ENCODE data around the gene MVP. TPM values are rescaled to one million over a fixed set of nuclear protein-coding genes. Genes with fewer than 3 reads are reported as not detected.
A peak's percentile ranks its signal among the peaks of the same experiment; 100 is the strongest.

The MVP gene
- total and polyA plus RNA-seq, 4 donors = 150 to 322 (median 253) TPM

GRCh38 chr16:29804455-29805231 lies 15.6 kb upstream of the MVP start:
- Histone ChIP-seq H3K27ac (ENCODE audit: low read depth in 1 of 2, low read length in 1 of 2) (peak overlapping the region; percentile 77 to 98), H3K9me3 (ENCODE audit: control insufficient read depth in 4 of 4, insufficient read depth in 3 of 4, low read length in 3 of 4) (no peaks in the 10 kb centered on the region), H3K4me1 (ENCODE audit: control insufficient read depth in 5 of 5, insufficient read depth in 5 of 5, low read length in 5 of 5) (peaks cover 5 to 36% (median 17%) of the 10 kb centered on the region in 5 donors), H3K9ac (ENCODE audit: insufficient read depth in 1 of 2, low read length in 2 of 2) (peak overlapping the region; percentile 63 to 94), H3K4me3 (peak overlapping the region; percentile 90), H3K36me3 (ENCODE audit: control insufficient read depth in 4 of 4, insufficient read depth in 4 of 4, low read length in 4 of 4) (peaks cover 0 to 25% (median 22%) of the 10 kb centered on the region in 4 donors), H3K27me3 (ENCODE audit: control insufficient read depth in 3 of 3, insufficient read depth in 3 of 3, low read length in 2 of 3) (no peaks in the 10 kb centered on the region)
- TF ChIP-seq, protein P1, sequence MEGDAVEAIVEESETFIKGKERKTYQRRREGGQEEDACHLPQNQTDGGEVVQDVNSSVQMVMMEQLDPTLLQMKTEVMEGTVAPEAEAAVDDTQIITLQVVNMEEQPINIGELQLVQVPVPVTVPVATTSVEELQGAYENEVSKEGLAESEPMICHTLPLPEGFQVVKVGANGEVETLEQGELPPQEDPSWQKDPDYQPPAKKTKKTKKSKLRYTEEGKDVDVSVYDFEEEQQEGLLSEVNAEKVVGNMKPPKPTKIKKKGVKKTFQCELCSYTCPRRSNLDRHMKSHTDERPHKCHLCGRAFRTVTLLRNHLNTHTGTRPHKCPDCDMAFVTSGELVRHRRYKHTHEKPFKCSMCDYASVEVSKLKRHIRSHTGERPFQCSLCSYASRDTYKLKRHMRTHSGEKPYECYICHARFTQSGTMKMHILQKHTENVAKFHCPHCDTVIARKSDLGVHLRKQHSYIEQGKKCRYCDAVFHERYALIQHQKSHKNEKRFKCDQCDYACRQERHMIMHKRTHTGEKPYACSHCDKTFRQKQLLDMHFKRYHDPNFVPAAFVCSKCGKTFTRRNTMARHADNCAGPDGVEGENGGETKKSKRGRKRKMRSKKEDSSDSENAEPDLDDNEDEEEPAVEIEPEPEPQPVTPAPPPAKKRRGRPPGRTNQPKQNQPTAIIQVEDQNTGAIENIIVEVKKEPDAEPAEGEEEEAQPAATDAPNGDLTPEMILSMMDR (IDR thresholded peaks at IDR 0.05; ENCODE audit: control extremely low read depth, extremely low read depth) = no peak
- 5 to 10% methylated on average over 26 of the region's 26 CpGs for WGBS, 2 donors
- DNase-seq = peak in 2 of 3 donors; percentile 40 to 56
- peak; percentile 1 for ATAC-seq (ENCODE audit: insufficient read depth, low FRiP score)

DNA sequence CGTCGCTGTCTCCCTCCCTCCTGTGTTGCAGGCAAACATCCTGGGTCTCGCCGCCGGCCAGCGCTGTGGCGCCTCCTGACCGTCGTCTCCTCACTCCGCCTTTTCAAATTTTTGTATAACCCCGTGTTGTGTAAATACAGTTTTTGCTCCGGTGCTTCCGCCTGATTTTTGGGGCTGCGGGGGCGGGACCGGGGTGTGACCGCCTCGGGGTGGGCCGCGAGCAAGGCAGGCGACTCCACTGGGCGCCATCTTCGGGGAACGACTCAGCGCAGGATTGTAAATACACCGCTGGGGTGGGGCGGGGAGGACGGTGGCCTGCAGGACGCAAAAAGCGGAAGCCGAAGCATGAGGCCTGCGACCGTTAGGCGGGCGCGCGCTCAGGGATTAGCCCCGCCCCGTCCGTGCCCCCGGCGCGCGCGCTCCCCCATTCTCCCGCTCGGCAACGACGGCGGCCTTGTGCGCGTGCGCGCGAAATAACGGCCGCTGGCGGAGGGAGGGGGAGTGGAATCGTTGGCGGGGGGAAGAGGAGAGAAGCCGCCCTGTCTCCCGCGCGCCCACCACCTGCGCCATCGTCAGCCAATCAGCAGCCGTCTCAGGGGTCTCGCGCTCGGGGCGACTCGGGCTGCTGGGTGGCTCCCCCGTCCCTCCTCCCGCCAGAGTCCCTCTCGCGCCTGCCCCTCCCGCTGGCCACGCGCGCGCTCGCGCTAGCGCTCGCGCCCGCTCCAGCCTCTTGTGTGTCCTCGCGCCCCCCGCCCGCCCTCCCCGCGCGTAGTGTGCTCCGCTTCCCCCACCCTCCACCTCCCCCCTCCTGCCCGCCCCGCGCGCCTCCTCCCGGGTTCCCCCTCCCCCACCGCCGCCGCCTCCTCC lies 14.8 kb upstream of the MVP start:
- Histone ChIP-seq H3K9ac (ENCODE audit: insufficient read depth in 1 of 2, low read length in 2 of 2) (peak overlapping the region; percentile 63 to 94), H3K4me3 (peak overlapping the region; percentile 90), H3K27me3 (ENCODE audit: control insufficient read depth in 3 of 3, insufficient read depth in 3 of 3, low read length in 2 of 3) (no peaks in the 10 kb centered on the region), H3K4me1 (ENCODE audit: control insufficient read depth in 5 of 5, insufficient read depth in 5 of 5, low read length in 5 of 5) (peaks cover 5 to 44% (median 20%) of the 10 kb centered on the region in 5 donors), H3K36me3 (ENCODE audit: control insufficient read depth in 4 of 4, insufficient read depth in 4 of 4, low read length in 4 of 4) (peaks cover 0 to 28% (median 24%) of the 10 kb centered on the region in 4 donors), H3K9me3 (ENCODE audit: control insufficient read depth in 4 of 4, insufficient read depth in 3 of 4, low read length in 3 of 4) (no peaks in the 10 kb centered on the region), H3K27ac (ENCODE audit: low read depth in 1 of 2, low read length in 1 of 2) (peak overlapping the region; percentile 95 to 98)
- TF ChIP-seq, protein P1 (IDR thresholded peaks at IDR 0.05; ENCODE audit: control extremely low read depth, extremely low read depth) = no peak
- DNase-seq (peak; percentile 98 to 99 (median 99)), ATAC-seq (ENCODE audit: insufficient read depth, low FRiP score) (peak; percentile 89)
- WGBS, 2 donors = 0 to 1% methylated on average over 50 to 101 of the region's 103 CpGs

- TF ChIP-seq, protein P1 (IDR thresholded peaks at IDR 0.05; ENCODE audit: control extremely low read depth, extremely low read depth) = no peak
Observed at GRCh38 chr16:29806099-29806579, 14.1 kb upstream of the MVP start, which contains the start of gene MAZ. Gene MAZ (plus strand): TSS chr16:29806529. CDS start chr16:29806702, 173 bp downstream.

More at GRCh38 chr16:29806099-29806579, 14.1 kb upstream of the MVP start, which contains the start of gene MAZ:
- ATAC-seq (ENCODE audit: insufficient read depth, low FRiP score) (peak; percentile 0), DNase-seq (no peak)
- Histone ChIP-seq H3K4me1 (ENCODE audit: control insufficient read depth in 5 of 5, insufficient read depth in 5 of 5, low read length in 5 of 5) (peaks cover 8 to 50% (median 23%) of the 10 kb centered on the region in 5 donors), H3K36me3 (ENCODE audit: control insufficient read depth in 4 of 4, insufficient read depth in 4 of 4, low read length in 4 of 4) (peaks cover 0 to 29% (median 22%) of the 10 kb centered on the region in 4 donors), H3K27me3 (ENCODE audit: control insufficient read depth in 3 of 3, insufficient read depth in 3 of 3, low read length in 2 of 3) (no peaks in the 10 kb centered on the region), H3K9me3 (ENCODE audit: control insufficient read depth in 4 of 4, insufficient read depth in 3 of 4, low read length in 3 of 4) (no peaks in the 10 kb centered on the region), H3K9ac (ENCODE audit: insufficient read depth in 1 of 2, low read length in 2 of 2) (no peak within 1 kb of the TSS), H3K4me3 (peak within 1 kb of the TSS; percentile 57), H3K27ac (ENCODE audit: low read depth in 1 of 2, low read length in 1 of 2) (peak within 1 kb of the TSS; percentile 95)
- 1% methylated on average over 50 of the region's 67 CpGs; no CpG with 5 or more reads in 1 of the 2 donors for WGBS, 2 donors
